HepG2 (cell line): ENCODE measurements around the gene BIRC5. TPM values are rescaled to one million over a fixed set of nuclear protein-coding genes. Genes with fewer than 3 reads are reported as not detected.

Experiments
- ASH2L ChIP-seq: fragments of 300-600, 200-600 bp; sonication (generic); IDR thresholded peaks from 2 replicates; pipeline ENCODE4 v1.7.0; 2017; ENCODE audit warnings: low read depth, mild to moderate bottlenecking, moderate library complexity, mixed read lengths, low read length; ENCODE audit not compliant: insufficient read length
- CBX5 ChIP-seq: sonication (generic); formaldehyde crosslinking; IDR thresholded peaks from 2 replicates; pipeline ENCODE4 v1.4.0; 2020; ENCODE audit warnings: missing genetic modification reagents, borderline replicate concordance
- FOXP1 ChIP-seq, 2 experiments: fragments of 450-650 bp in 1 of 2; IDR thresholded peaks; 2 replicates each; pipeline ENCODE4 v1.6.1; 2017 to 2018; ENCODE audit warnings: antibody characterized with exemption in 1 of 2
- GABPA ChIP-seq, 2 experiments: IDR thresholded peaks; 2 replicates each; pipeline ENCODE4 v1.6.1; 2011 to 2016; ENCODE audit warnings: low read depth in 2 of 2, low read length in 1 of 2, missing biosample characterization in 1 of 2, missing genetic modification characterization in 1 of 2
- HNRNPH1 ChIP-seq: fragments of 200-400 bp; formaldehyde crosslinking; optimal IDR thresholded peaks from 2 replicates; pipeline ENCODE3; 2017; ENCODE audit warnings: mild to moderate bottlenecking, low read depth, low read length
- HOXA9 ChIP-seq: sonication (generic); formaldehyde crosslinking; IDR thresholded peaks from 2 replicates; pipeline ENCODE4 v1.8.1; 2022; ENCODE audit warnings: missing genetic modification reagents, mild to moderate bottlenecking, moderate library complexity, borderline replicate concordance
- MTF1 ChIP-seq: sonication (generic); formaldehyde crosslinking; IDR thresholded peaks from 2 replicates; pipeline ENCODE4 v1.5.0; 2020; ENCODE audit warnings: missing genetic modification reagents
- MXD3 ChIP-seq: IDR thresholded peaks from 2 replicates; pipeline ENCODE4 v1.6.1; 2016; ENCODE audit warnings: mild to moderate bottlenecking, missing biosample characterization, missing genetic modification reagents
- NFIC ChIP-seq: IDR thresholded peaks from 2 replicates; pipeline ENCODE4 v1.6.1; 2012; ENCODE audit warnings: mild to moderate bottlenecking, low read length, inconsistent platforms
- POGK ChIP-seq: sonication (generic); formaldehyde crosslinking; conservative IDR thresholded peaks from 2 replicates; pipeline ENCODE4 v1.8.0; 2022; ENCODE audit warnings: mild to moderate bottlenecking, moderate library complexity, missing genetic modification reagents
- SOX6 ChIP-seq, 2 experiments: fragments of 450-650 bp in 1 of 2; sonication (generic) in 1 of 2; formaldehyde crosslinking in 1 of 2; IDR thresholded peaks; 2 replicates each; pipeline versions ENCODE4 v1.4.0 to v1.6.1; 2017 to 2020; ENCODE audit warnings: antibody characterized with exemption in 1 of 2, mild to moderate bottlenecking in 1 of 2, missing genetic modification reagents in 1 of 2
- TCF7L2 ChIP-seq: IDR thresholded peaks from 2 replicates; pipeline ENCODE4 v1.6.1; 2011; ENCODE audit warnings: mild to moderate bottlenecking, low read depth, low read length, moderate library complexity
- TEAD3 ChIP-seq: optimal IDR thresholded peaks from 2 replicates; pipeline ENCODE3; 2016; ENCODE audit warnings: borderline replicate concordance
- ZBTB25 ChIP-seq: IDR thresholded peaks from 2 replicates; pipeline ENCODE4 v1.6.1; 2018; ENCODE audit warnings: missing genetic modification reagents
- ZFP62 ChIP-seq: sonication (generic); formaldehyde crosslinking; IDR thresholded peaks from 2 replicates; pipeline ENCODE4 v1.4.0; 2020; ENCODE audit warnings: missing genetic modification reagents
- ZNF354B ChIP-seq: sonication (generic); formaldehyde crosslinking; IDR thresholded peaks from 2 replicates; pipeline ENCODE4 v1.8.0; 2022; ENCODE audit warnings: mild to moderate bottlenecking, missing genetic modification reagents
- ZNF44 ChIP-seq: sonication (generic); formaldehyde crosslinking; IDR thresholded peaks from 2 replicates; pipeline ENCODE4 v1.5.1; 2020; ENCODE audit warnings: mild to moderate bottlenecking, missing genetic modification reagents
- ZNF446 ChIP-seq: sonication (generic); formaldehyde crosslinking; IDR thresholded peaks from 2 replicates; pipeline ENCODE4 v1.5.0; 2020; ENCODE audit warnings: mild to moderate bottlenecking, missing genetic modification reagents
- ZNF460 ChIP-seq: sonication (generic); formaldehyde crosslinking; IDR thresholded peaks from 2 replicates; pipeline ENCODE4 v1.5.1; 2020; ENCODE audit warnings: missing genetic modification reagents, mild to moderate bottlenecking, borderline replicate concordance
- ZNF580 ChIP-seq: IDR thresholded peaks from 2 replicates; pipeline ENCODE4 v1.6.1; 2016; ENCODE audit warnings: low read depth, borderline replicate concordance
- ZNF619 ChIP-seq: sonication (generic); formaldehyde crosslinking; IDR thresholded peaks from 2 replicates; pipeline ENCODE4 v1.4.0; 2020; ENCODE audit warnings: mild to moderate bottlenecking, missing genetic modification reagents
- ZNF629 ChIP-seq: sonication (generic); formaldehyde crosslinking; conservative IDR thresholded peaks from 2 replicates; pipeline ENCODE4 v1.5.0; 2020; ENCODE audit warnings: missing genetic modification reagents
- ZNF747 ChIP-seq: sonication (generic); formaldehyde crosslinking; IDR thresholded peaks from 2 replicates; pipeline ENCODE4 v1.8.1; 2023; ENCODE audit warnings: missing genetic modification reagents, mild to moderate bottlenecking, borderline replicate concordance
- ZNF768 ChIP-seq: sonication (generic); formaldehyde crosslinking; IDR thresholded peaks from 2 replicates; pipeline ENCODE4 v1.4.0; 2020; ENCODE audit warnings: missing genetic modification reagents
- ZNF772 ChIP-seq: sonication (generic); formaldehyde crosslinking; IDR thresholded peaks from 2 replicates; pipeline ENCODE4 v1.5.0; 2020; ENCODE audit warnings: mild to moderate bottlenecking, missing genetic modification reagents
- polyA plus RNA-seq, 8 experiments: library from polyadenylated mRNA; depleted of rRNA in 3 of 8; stranded (reverse) in 7 of 8; unstranded in 1 of 8; fragments of >200 nt; fragmentation: Illumina TruSeq in 4 of 8; extraction: Trizol in 4 of 8; gene quantifications; 2 replicates each; pipeline versions ENCODE4 v1.2.1 to v1.2.3, GENCODE V29; 2011 to 2016; ENCODE audit warnings: low read depth in 4 of 8, missing spikeins in 1 of 8, mixed read lengths in 1 of 8; ENCODE audit not compliant: insufficient read depth in 1 of 8
- total RNA-seq, 5 experiments: library from RNA; depleted of rRNA; stranded (reverse); fragments of >200 nt; fragmentation: Illumina TruSeq; extraction: Trizol; gene quantifications; 2 replicates each; pipeline ENCODE4 v1.2.3, GENCODE V29; 2016; ENCODE audit warnings: low read depth in 1 of 5

BIRC5 gene
- total and polyA plus RNA-seq, 2 of the 13 experiments (the other 11 are each of a cell fraction or from before 2014, with no cell fraction given), result 30.3 to 135 TPM

GRCh38 chr17:78214016-78214705 lies at the start of gene BIRC5 (continued):
- TF ChIP-seq TEAD3 (CRISPR knock-in tag), result peak; percentile 72
- no peak for TF ChIP-seq TCF7L2
- TF ChIP-seq ZNF460 (CRISPR knock-in tag), result no peak; the same call in 1 of the 2 replicates
- peak; percentile 71 for TF ChIP-seq MXD3 (CRISPR knock-in tag)
- peak; percentile 97 for TF ChIP-seq POGK (CRISPR knock-in tag)
- peak; percentile 96; the same call in 1 of the 2 replicates for TF ChIP-seq ZFP62 (CRISPR knock-in tag)
- TF ChIP-seq ZNF354B (CRISPR knock-in tag), result no peak
- peak; percentile 75 for TF ChIP-seq ZNF768
- no peak for TF ChIP-seq MTF1
- peak; percentile 97 for TF ChIP-seq HOXA9
- TF ChIP-seq HNRNPH1, result no peak
- TF ChIP-seq ASH2L, result no peak
- no peak for TF ChIP-seq FOXP1 (IDR thresholded peaks at IDR 0.05)
- TF ChIP-seq FOXP1 (CRISPR knock-in tag; IDR thresholded peaks at IDR 0.05), result 0 out of 2 replicates have a peak, but pooled peaks have one; percentile 33
- peak; percentile 87; the same call in 1 of the 2 replicates for TF ChIP-seq ZNF772 (CRISPR knock-in tag)
- no peak for TF ChIP-seq ZNF629 (CRISPR knock-in tag)
- TF ChIP-seq SOX6 (IDR thresholded peaks at IDR 0.05), result no peak
- peak; percentile 76 for TF ChIP-seq SOX6 (CRISPR knock-in tag; IDR thresholded peaks at IDR 0.05)
- peak; percentile 31; the same call in 1 of the 2 replicates for TF ChIP-seq ZBTB25
- peak; percentile 84; the same call in 1 of the 2 replicates for TF ChIP-seq CBX5
- TF ChIP-seq NFIC, result no peak
- TF ChIP-seq ZNF747, result peak; percentile 88; the same call in 1 of the 2 replicates
- peak; percentile 5; the same call in 1 of the 2 replicates for TF ChIP-seq ZNF446 (CRISPR knock-in tag)
- TF ChIP-seq ZNF44 (CRISPR knock-in tag), result peak; percentile 90
- TF ChIP-seq ZNF619, result no peak
- peak; percentile 96; the same call in 1 of the 2 replicates for TF ChIP-seq ZNF580 (CRISPR knock-in tag)
- no peak; the same call in 1 of the 2 replicates for TF ChIP-seq GABPA (IDR thresholded peaks at IDR 0.05; ENCODE audit: low read depth, low read length)
- TF ChIP-seq GABPA (CRISPR knock-in tag; IDR thresholded peaks at IDR 0.05; ENCODE audit: low read depth), result peak; percentile 68
